SK-N-MC (cell line): Measurements from ENCODE around the gene CTDSP1.

Experiments
- EZH2 ChIP-seq: fragments of 200-600 bp; sonication (generic); IDR thresholded peaks from one replicate; pipeline ENCODE4 v1.6.1; 2017; ENCODE audit warnings: antibody characterized with exemption
- FOXP2 ChIP-seq: optimal IDR thresholded peaks from 2 replicates; pipeline ENCODE3; 2011; ENCODE audit warnings: mild to moderate bottlenecking, moderate library complexity; ENCODE audit not compliant: insufficient read depth; ENCODE audit errors: extremely low read length, control extremely low read depth
- POLR2AphosphoS5 ChIP-seq: IDR thresholded peaks from 2 replicates; pipeline ENCODE4 v1.6.1; 2012; ENCODE audit warnings: mild to moderate bottlenecking, low read depth, low read length, borderline replicate concordance

- TF ChIP-seq EZH2 (no peak), POLR2AphosphoS5 (no peak), FOXP2 (no peak)
Measured at GRCh38 chr2:218402491-218402901, 2.8 kb downstream of the CTDSP1 start.
